Fibroblast of skin of left quadriceps (primary cell): ENCODE results near the gene UNC5C.
"Not testable (repeated sequence)": the region's sequence is repeated elsewhere in the genome, so short reads cannot be mapped to it uniquely, and the experiment has no call there.

ENCODE experiments used
- DNase-seq, 2 experiments: peaks; one replicate each; pipeline ENCODE4 v3.0.0-alpha.2; 2013; ENCODE audit warnings: low read depth in 2 of 2

Gene UNC5C

GRCh38 chr4:95181996-95182306 is 366.8 kb downstream of the UNC5C start:
- no peak for DNase-seq

GRCh38 chr4:95181243-95181995 is 367.4 kb downstream of the UNC5C start:
- DNase-seq, result no peak

- no peak for DNase-seq
These were observed 368.1 kb downstream of the UNC5C start for GRCh38 chr4:95180531-95181242.

GRCh38 chr4:95178938-95179337 is 369.8 kb downstream of the UNC5C start:
- no peak for DNase-seq

- DNase-seq, result not testable (repeated sequence)
These were observed 377.4 kb downstream of the UNC5C start for GRCh38 chr4:95171377-95171776.

GRCh38 chr4:95170176-95170575 is 378.6 kb downstream of the UNC5C start:
- DNase-seq, result no peak

- DNase-seq, result no peak
These were observed 381.0 kb downstream of the UNC5C start for GRCh38 chr4:95167805-95168204.

GRCh38 chr4:95165926-95166524 is 382.7 kb downstream of the UNC5C start:
- peak; percentile 45 to 46 for DNase-seq

GRCh38 chr4:95162867-95163266 is 385.9 kb downstream of the UNC5C start:
- DNase-seq, result no peak

GRCh38 chr4:95161781-95162469 is 386.8 kb downstream of the UNC5C start:
- no peak for DNase-seq

- no peak for DNase-seq
These were observed 389.4 kb downstream of the UNC5C start for GRCh38 chr4:95159384-95159783.

- no peak for DNase-seq
These were observed 390.1 kb downstream of the UNC5C start for GRCh38 chr4:95158626-95159025.

- no peak for DNase-seq
These were observed 390.7 kb downstream of the UNC5C start for GRCh38 chr4:95158045-95158444.

- DNase-seq, result no peak
These were observed 391.2 kb downstream of the UNC5C start for GRCh38 chr4:95157596-95157995.

- DNase-seq, result no peak
These were observed 392.4 kb downstream of the UNC5C start for GRCh38 chr4:95156452-95156765.

- peak; percentile 37 to 44 for DNase-seq
These were observed 392.9 kb downstream of the UNC5C start for GRCh38 chr4:95155759-95156451.

- DNase-seq, result no peak
These were observed 395.6 kb downstream of the UNC5C start for GRCh38 chr4:95153182-95153581.

- no peak for DNase-seq
These were observed 397.5 kb downstream of the UNC5C start for GRCh38 chr4:95151255-95151654.

- DNase-seq, result no peak
These were observed 405.8 kb downstream of the UNC5C start for GRCh38 chr4:95142932-95143331.

GRCh38 chr4:95141361-95141760 is 407.4 kb downstream of the UNC5C start:
- DNase-seq, result peak in 1 of 2 experiments; percentile 41

GRCh38 chr4:95139424-95139823 is 409.3 kb downstream of the UNC5C start:
- not testable (repeated sequence) for DNase-seq

GRCh38 chr4:95134016-95134415 is 414.8 kb downstream of the UNC5C start:
- not testable (repeated sequence) for DNase-seq
